K562 (cell line): ENCODE measurements around the gene PIN1. TPM values are rescaled to one million over a fixed set of nuclear protein-coding genes. Genes with fewer than 3 reads are reported as not detected.

Source experiments
- CBFA2T3 ChIP-seq: fragments of 450-650 bp; IDR thresholded peaks from 2 replicates; pipeline ENCODE4 v1.6.1; 2017
- CEBPB ChIP-seq: fragments of 450-650 bp; IDR thresholded peaks from 2 replicates; pipeline ENCODE4 v1.6.1; 2016; ENCODE audit warnings: missing genetic modification characterization, missing compliant biosample characterization
- DPF2 ChIP-seq: fragments of 450-650 bp; IDR thresholded peaks from 2 replicates; pipeline ENCODE4 v1.6.1; 2016
- ERF ChIP-seq: fragments of 450-650 bp; formaldehyde crosslinking; IDR thresholded peaks from 2 replicates; pipeline ENCODE4 v1.4.0; 2020; ENCODE audit warnings: mild to moderate bottlenecking, mixed read lengths
- ETV5 ChIP-seq: sonication (generic); formaldehyde crosslinking; IDR thresholded peaks from 2 replicates; pipeline ENCODE4 v1.4.0; 2020; ENCODE audit warnings: low read depth, mild to moderate bottlenecking, missing genetic modification reagents
- FOXJ2 ChIP-seq: fragments of 200-800 bp; sonication (Bioruptor generic); IDR thresholded peaks from 2 replicates; pipeline ENCODE4 v1.6.1; 2016; ENCODE audit warnings: missing genetic modification characterization, missing compliant biosample characterization
- GATAD2A ChIP-seq: fragments of 450-650 bp; IDR thresholded peaks from 2 replicates; pipeline ENCODE4 v1.6.1; 2017
- HDAC1 ChIP-seq, 2 experiments: fragments of 450-650 bp; IDR thresholded peaks; 2 replicates each; pipeline ENCODE4 v1.6.1; 2016 to 2017; ENCODE audit warnings: inconsistent platforms in 1 of 2, mild to moderate bottlenecking in 1 of 2, moderate library complexity in 1 of 2
- HDAC2 ChIP-seq: fragments of 450-650 bp; IDR thresholded peaks from 2 replicates; pipeline ENCODE4 v1.6.1; 2016; ENCODE audit warnings: mild to moderate bottlenecking
- KDM2B ChIP-seq: fragments of 250-450 bp; sonication (Bioruptor Pico); IDR thresholded peaks from 2 replicates; pipeline ENCODE4 v1.8.0; 2021; ENCODE audit warnings: mild to moderate bottlenecking, moderate library complexity
- KDM5B ChIP-seq: fragments of 200-600 bp; sonication (generic); IDR thresholded peaks from 2 replicates; pipeline ENCODE4 v1.6.1; 2012; ENCODE audit warnings: low read depth, mild to moderate bottlenecking, moderate library complexity, low read length, control low read depth, inconsistent platforms; ENCODE audit not compliant: insufficient replicate concordance
- KLF1 ChIP-seq: fragments of 450-650 bp; IDR thresholded peaks from 2 replicates; pipeline ENCODE4 v1.6.1; 2016; ENCODE audit warnings: missing genetic modification characterization, missing compliant biosample characterization
- KLF13 ChIP-seq: fragments of 450-650 bp; IDR thresholded peaks from 2 replicates; pipeline ENCODE4 v1.6.1; 2016; ENCODE audit warnings: missing genetic modification characterization, low read depth, mild to moderate bottlenecking, missing compliant biosample characterization, moderate library complexity, borderline replicate concordance
- MAX ChIP-seq: sonication (generic); formaldehyde crosslinking; IDR thresholded peaks from 2 replicates; pipeline ENCODE4 v1.9.0; 2022; ENCODE audit warnings: mild to moderate bottlenecking, missing genetic modification reagents
- MBD2 ChIP-seq: sonication (generic); IDR thresholded peaks from 2 replicates; pipeline ENCODE4 v1.6.1; 2016; ENCODE audit warnings: low read depth, borderline replicate concordance
- NRF1 ChIP-seq, 2 experiments: fragments of 450-650 bp; IDR thresholded peaks in 1 of 2; conservative IDR thresholded peaks in 1 of 2; 2 replicates each; pipeline ENCODE4 v1.6.1; 2014; ENCODE audit warnings: mild to moderate bottlenecking in 2 of 2
- POLR2H ChIP-seq: IDR thresholded peaks from 2 replicates; pipeline ENCODE4 v1.6.1; 2016; ENCODE audit warnings: missing genetic modification characterization, low read depth, mild to moderate bottlenecking, control low read depth, missing compliant biosample characterization, moderate library complexity
- RNF2 ChIP-seq: sonication (generic); IDR thresholded peaks from 2 replicates; pipeline ENCODE4 v1.6.1; 2016
- SMARCA4 ChIP-seq: fragments of 450-650 bp; IDR thresholded peaks from 2 replicates; pipeline ENCODE4 v1.6.1; 2016
- SMARCE1 ChIP-seq: fragments of 450-650 bp; IDR thresholded peaks from 2 replicates; pipeline ENCODE4 v1.7.1; 2016; ENCODE audit warnings: mild to moderate bottlenecking
- SP1 ChIP-seq: sonication (generic); formaldehyde crosslinking; IDR thresholded peaks from 2 replicates; pipeline ENCODE4 v1.8.1; 2022; ENCODE audit warnings: mild to moderate bottlenecking, missing genetic modification reagents
- TAF9B ChIP-seq: fragments of 450-650 bp; IDR thresholded peaks from 2 replicates; pipeline ENCODE4 v1.6.1; 2018; ENCODE audit warnings: mild to moderate bottlenecking; ENCODE audit not compliant: partially characterized antibody
- ZBTB17 ChIP-seq: fragments of 450-650 bp; formaldehyde crosslinking; IDR thresholded peaks from 2 replicates; pipeline ENCODE4 v1.4.0; 2020; ENCODE audit warnings: mild to moderate bottlenecking
- ZNF23 ChIP-seq: fragments of 250-450 bp; sonication (Bioruptor Pico); IDR thresholded peaks from 2 replicates; pipeline ENCODE4 v1.4.0; 2020; ENCODE audit warnings: mild to moderate bottlenecking
- ZNF445 ChIP-seq: fragments of 250-450 bp; sonication (Bioruptor Pico); IDR thresholded peaks from 2 replicates; pipeline ENCODE4 v1.4.0; 2020; ENCODE audit warnings: low read depth, mild to moderate bottlenecking, moderate library complexity
- polyA plus RNA-seq, 8 experiments: library from polyadenylated mRNA; depleted of rRNA in 4 of 8; stranded (reverse) in 5 of 8; unstranded in 3 of 8; fragments of >200 nt; fragmentation: Nextera tagmentation in 2 of 8; fragmentation: Illumina TruSeq in 1 of 8; extraction: Ambion mirVana in 2 of 8; extraction: Trizol in 1 of 8; gene quantifications; 2 replicates each; pipeline versions ENCODE4 v1.2.1 to v1.2.3, GENCODE V29; 2011 to 2014; ENCODE audit warnings: inconsistent platforms in 1 of 8, missing spikeins in 1 of 8
- total RNA-seq, 7 experiments: library from RNA; depleted of rRNA in 6 of 7; stranded (reverse); fragments of >200 nt in 6 of 7; fragmentation: Illumina TruSeq in 2 of 7; extraction: Trizol in 2 of 7; gene quantifications; 2 replicates each; pipeline versions ENCODE4 v1.2.1 to v1.2.3, GENCODE V29; 2011 to 2021; ENCODE audit warnings: low replicate concordance in 1 of 7
- TF ChIP-seq, protein P1 (sequence below), 3 experiments: IDR thresholded peaks in 2 of 3; conservative IDR thresholded peaks in 1 of 3; 2 replicates each; pipeline ENCODE4 v1.5.1; 2011 to 2012; ENCODE audit warnings: low read length in 3 of 3, mild to moderate bottlenecking in 3 of 3, control low read depth in 2 of 3, improper control_type of control experiment in 1 of 3, inconsistent platforms in 1 of 3, low read depth in 1 of 3, mixed read lengths in 1 of 3, moderate library complexity in 1 of 3; ENCODE audit not compliant: insufficient read depth in 2 of 3
- TF ChIP-seq, protein P2 (sequence below): fragments of 450-650 bp; IDR thresholded peaks from 2 replicates; pipeline ENCODE4 v1.6.1; 2016; ENCODE audit warnings: antibody characterized with exemption

PIN1 gene
- total and polyA plus RNA-seq, 9 of the 15 experiments (the other 6 are each of a cell fraction or from before 2014, with no cell fraction given), result 1.6 to 178 (median 42.5) TPM

DNA sequence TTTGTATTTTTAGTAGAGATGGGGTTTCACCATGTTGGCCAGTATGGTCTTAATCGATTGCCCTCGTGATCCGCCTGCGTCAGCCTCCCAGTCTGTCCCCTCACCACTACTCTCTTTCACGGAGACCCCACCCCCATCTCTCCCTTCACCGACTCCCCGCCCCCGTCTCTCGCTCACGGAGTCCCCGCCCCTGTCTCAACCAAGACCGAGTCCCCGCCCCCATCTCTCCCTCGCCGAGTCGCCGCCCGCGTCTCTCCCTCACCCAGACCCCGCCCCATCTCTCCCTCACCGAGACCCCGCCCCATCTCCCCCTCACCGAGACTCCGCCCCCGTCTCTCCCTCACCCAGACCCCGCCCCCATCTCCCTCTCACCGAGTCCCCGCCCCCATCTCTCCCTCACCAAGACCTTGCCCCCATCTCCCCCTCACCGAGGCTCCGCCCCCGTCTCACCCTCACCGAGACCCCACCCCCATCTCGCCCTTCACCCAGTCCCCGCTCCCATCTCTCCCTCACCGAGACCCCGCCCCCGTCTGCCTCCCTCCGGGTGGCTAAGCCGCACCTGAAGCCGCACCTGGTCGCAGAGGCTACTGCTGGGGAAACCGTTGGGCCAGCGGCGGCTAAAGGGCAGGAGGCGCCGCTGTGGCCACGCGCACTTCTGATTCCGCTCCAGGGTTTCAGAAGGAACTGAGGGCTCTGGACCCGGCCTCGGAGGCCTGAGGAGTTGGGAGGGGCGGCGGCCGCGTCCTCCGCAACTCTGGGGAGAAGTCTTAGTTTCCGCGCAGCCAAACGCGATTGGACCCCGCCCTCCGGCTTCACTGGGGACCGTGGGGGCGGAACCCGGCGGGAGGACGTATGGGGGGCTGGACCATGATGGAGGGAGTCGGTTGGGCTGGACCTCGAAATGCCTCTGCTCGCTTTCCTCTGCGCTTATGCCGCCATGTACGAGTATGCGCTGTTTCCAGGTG lies 49.5 kb upstream of the PIN1 start (continued):
- TF ChIP-seq ZBTB17 (peak; percentile 28; the same call in 1 of the 2 replicates), CEBPB (tag) (no peak), POLR2H (tag) (peak; percentile 64), SP1 (CRISPR knock-in tag) (peak; percentile 79), DPF2 (peak; percentile 40; the same call in 1 of the 2 replicates), CBFA2T3 (peak; percentile 43), ETV5 (CRISPR knock-in tag) (no peak), ZNF445 (CRISPR knock-in tag) (no peak), SMARCE1 (peak; percentile 36; the same call in 1 of the 2 replicates), GATAD2A (0 out of 2 replicates have a peak, but pooled peaks have one; percentile 47), TAF9B (peak; percentile 25), MAX (CRISPR knock-in tag) (peak; percentile 58; the same call in 1 of the 2 replicates), MBD2 (peak; percentile 51; the same call in 1 of the 2 replicates), HDAC1 (IDR thresholded peaks at IDR 0.05) (peak in 1 of 2 experiments; percentile 91; a peak in 2 of 4 replicates), ERF (CRISPR knock-in tag) (0 out of 2 replicates have a peak, but pooled peaks have one; percentile 18), ZNF23 (CRISPR knock-in tag) (no peak), RNF2 (0 out of 2 replicates have a peak, but pooled peaks have one; percentile 35), KLF1 (tag) (0 out of 2 replicates have a peak, but pooled peaks have one; percentile 29), HDAC2 (peak; percentile 67; the same call in 1 of the 2 replicates), SMARCA4 (peak; percentile 40; the same call in 1 of the 2 replicates), KDM2B (CRISPR knock-in tag) (0 out of 2 replicates have a peak, but pooled peaks have one; percentile 14), KDM5B (peak; percentile 83), FOXJ2 (tag) (0 out of 2 replicates have a peak, but pooled peaks have one; percentile 9), NRF1 (conservative IDR thresholded peaks at IDR 0.05 in 1 of 2, IDR thresholded peaks at IDR 0.05 in 1 of 2) (peak; percentile 84 to 85), KLF13 (tag) (peak; percentile 39; the same call in 1 of the 2 replicates)
- TF ChIP-seq, protein P1, sequence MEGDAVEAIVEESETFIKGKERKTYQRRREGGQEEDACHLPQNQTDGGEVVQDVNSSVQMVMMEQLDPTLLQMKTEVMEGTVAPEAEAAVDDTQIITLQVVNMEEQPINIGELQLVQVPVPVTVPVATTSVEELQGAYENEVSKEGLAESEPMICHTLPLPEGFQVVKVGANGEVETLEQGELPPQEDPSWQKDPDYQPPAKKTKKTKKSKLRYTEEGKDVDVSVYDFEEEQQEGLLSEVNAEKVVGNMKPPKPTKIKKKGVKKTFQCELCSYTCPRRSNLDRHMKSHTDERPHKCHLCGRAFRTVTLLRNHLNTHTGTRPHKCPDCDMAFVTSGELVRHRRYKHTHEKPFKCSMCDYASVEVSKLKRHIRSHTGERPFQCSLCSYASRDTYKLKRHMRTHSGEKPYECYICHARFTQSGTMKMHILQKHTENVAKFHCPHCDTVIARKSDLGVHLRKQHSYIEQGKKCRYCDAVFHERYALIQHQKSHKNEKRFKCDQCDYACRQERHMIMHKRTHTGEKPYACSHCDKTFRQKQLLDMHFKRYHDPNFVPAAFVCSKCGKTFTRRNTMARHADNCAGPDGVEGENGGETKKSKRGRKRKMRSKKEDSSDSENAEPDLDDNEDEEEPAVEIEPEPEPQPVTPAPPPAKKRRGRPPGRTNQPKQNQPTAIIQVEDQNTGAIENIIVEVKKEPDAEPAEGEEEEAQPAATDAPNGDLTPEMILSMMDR (IDR thresholded peaks at IDR 0.05 in 2 of 3, conservative IDR thresholded peaks at IDR 0.05 in 1 of 3; ENCODE audit: insufficient read depth in 2 of 3, low read depth in 1 of 3, low read length in 3 of 3), result peak in 1 of 3 experiments; percentile 3; a peak in 1 of 6 replicates
- TF ChIP-seq, protein P2, sequence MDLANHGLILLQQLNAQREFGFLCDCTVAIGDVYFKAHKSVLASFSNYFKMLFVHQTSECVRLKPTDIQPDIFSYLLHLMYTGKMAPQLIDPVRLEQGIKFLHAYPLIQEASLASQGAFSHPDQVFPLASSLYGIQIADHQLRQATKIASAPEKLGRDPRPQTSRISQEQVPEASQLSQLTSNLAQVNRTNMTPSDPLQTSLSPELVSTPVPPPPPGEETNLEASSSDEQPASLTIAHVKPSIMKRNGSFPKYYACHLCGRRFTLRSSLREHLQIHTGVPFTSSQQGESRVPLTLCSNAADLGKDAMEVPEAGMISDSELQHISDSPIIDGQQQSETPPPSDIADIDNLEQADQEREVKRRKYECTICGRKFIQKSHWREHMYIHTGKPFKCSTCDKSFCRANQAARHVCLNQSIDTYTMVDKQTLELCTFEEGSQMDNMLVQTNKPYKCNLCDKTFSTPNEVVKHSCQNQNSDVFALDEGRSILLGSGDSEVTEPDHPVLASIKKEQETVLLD, result peak; percentile 57; the same call in 1 of the 2 replicates
